ENCODE data around the gene GAPDHS.

DNA sequence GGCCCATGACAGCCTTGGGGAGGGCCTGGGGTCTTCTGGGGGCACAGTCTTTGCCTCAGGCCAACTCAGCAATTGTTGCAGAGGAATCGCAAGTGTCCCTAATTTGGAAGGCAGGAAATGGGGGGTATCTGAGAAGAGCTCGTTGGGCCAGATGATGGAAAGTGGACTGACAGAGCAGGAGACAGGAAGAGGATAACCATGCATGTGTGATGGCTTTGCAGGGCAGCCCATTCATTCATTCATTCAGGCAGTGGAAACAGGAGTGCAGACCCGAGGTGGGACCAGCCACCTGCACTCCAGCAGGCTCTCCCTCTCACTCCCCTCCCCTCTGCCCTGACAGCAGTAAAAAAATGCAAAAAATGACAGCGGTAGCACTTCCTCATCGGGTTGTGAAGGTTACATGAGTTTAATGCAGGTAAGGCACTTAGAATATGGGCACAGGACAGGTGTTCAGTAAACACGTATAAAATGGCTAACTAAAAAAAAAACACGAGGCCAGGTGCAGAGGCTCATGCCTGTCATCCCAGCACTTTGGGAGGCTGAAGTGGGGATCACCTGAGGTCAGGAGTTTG is 7.2 kb downstream of the GAPDHS start:
- TF ChIP-seq, protein P1, sequence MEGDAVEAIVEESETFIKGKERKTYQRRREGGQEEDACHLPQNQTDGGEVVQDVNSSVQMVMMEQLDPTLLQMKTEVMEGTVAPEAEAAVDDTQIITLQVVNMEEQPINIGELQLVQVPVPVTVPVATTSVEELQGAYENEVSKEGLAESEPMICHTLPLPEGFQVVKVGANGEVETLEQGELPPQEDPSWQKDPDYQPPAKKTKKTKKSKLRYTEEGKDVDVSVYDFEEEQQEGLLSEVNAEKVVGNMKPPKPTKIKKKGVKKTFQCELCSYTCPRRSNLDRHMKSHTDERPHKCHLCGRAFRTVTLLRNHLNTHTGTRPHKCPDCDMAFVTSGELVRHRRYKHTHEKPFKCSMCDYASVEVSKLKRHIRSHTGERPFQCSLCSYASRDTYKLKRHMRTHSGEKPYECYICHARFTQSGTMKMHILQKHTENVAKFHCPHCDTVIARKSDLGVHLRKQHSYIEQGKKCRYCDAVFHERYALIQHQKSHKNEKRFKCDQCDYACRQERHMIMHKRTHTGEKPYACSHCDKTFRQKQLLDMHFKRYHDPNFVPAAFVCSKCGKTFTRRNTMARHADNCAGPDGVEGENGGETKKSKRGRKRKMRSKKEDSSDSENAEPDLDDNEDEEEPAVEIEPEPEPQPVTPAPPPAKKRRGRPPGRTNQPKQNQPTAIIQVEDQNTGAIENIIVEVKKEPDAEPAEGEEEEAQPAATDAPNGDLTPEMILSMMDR (IDR thresholded peaks at IDR 0.05), result no peak
- TF ChIP-seq POLR2A (IDR thresholded peaks at IDR 0.05) (no peak), POLR2AphosphoS5 (IDR thresholded peaks at IDR 0.05) (no peak)
